B cell (primary cell): ENCODE results near the gene CHIC2. TPM values are rescaled to one million over a fixed set of nuclear protein-coding genes. Genes with fewer than 3 reads are reported as not detected.

Experiments
- ATAC-seq: fragments of 200-7000 bp; cut with Tn5 transposase; one replicate; pipeline ENCODE4 v1.10.0; 2021; ENCODE audit warnings: low read depth, mild to moderate bottlenecking, moderate number of reproducible peaks, moderate library complexity
- CTCF ChIA-PET: fragments of 350-600 bp; sonication (Branson Sonifier 250); formaldehyde crosslinking; loops from one replicate; lab custom pipeline; 2021; ENCODE audit warnings: antibody characterized with exemption, inconsistent platforms; lab: Charles Lee
- POLR2A ChIA-PET: fragments of 350-600 bp; sonication (Branson Sonifier 250); formaldehyde crosslinking; loops from one replicate; lab custom pipeline; 2021; ENCODE audit warnings: antibody characterized with exemption; lab: Charles Lee
- DNase-seq: peaks from one replicate; pipeline ENCODE4 v3.0.0; 2013
- H2AFZ ChIP-seq: 2 replicates; pipeline ENCODE4 v1.6.1; 2012; ENCODE audit warnings: mild to moderate bottlenecking, low read depth, low read length; ENCODE audit not compliant: insufficient read depth, poor library complexity, severe bottlenecking
- H3K27ac ChIP-seq, 2 donors: 1 replicate in 1 of 2; 2 replicates in 1 of 2; pipeline ENCODE4 v1.5.1; 2012 to 2013; ENCODE audit warnings: low read length in 2 of 2, mild to moderate bottlenecking in 2 of 2, moderate library complexity in 1 of 2
- H3K27me3 ChIP-seq, 4 experiments: fragments of 200-600 bp in 1 of 4; sonication (generic) in 1 of 4; replicated peaks in 1 of 4; 1 replicate in 2 of 4; 2 replicates in 2 of 4; pipeline versions ENCODE4 v1.6.1 to v1.7.0; 2013 to 2016; ENCODE audit warnings: low read length in 3 of 4, mild to moderate bottlenecking in 2 of 4, mixed read lengths in 1 of 4, moderate library complexity in 1 of 4; ENCODE audit not compliant: insufficient read depth in 4 of 4, control insufficient read depth in 3 of 4; ENCODE audit errors: control extremely low read depth in 1 of 4
- H3K36me3 ChIP-seq, 2 experiments: replicated peaks in 1 of 2; 1 replicate in 1 of 2; 2 replicates in 1 of 2; pipeline versions ENCODE4 v1.6.1 to v1.7.1; 2013; ENCODE audit warnings: low read length in 1 of 2; ENCODE audit not compliant: insufficient read depth in 2 of 2, control insufficient read depth in 1 of 2; ENCODE audit errors: control extremely low read depth in 1 of 2, extremely low read depth in 1 of 2
- H3K4me1 ChIP-seq, 2 donors: fragments of 200-600 bp in 1 of 2; sonication (generic) in 1 of 2; 1 replicate in 1 of 2; 2 replicates in 1 of 2; pipeline versions ENCODE4 v1.5.1 to v1.6.1; 2013 to 2017; ENCODE audit warnings: low read length in 2 of 2; ENCODE audit not compliant: control insufficient read depth in 2 of 2, insufficient read depth in 2 of 2
- H3K4me2 ChIP-seq: replicated peaks from 2 replicates; pipeline ENCODE3; 2012; ENCODE audit warnings: mild to moderate bottlenecking, low read depth, low read length; ENCODE audit not compliant: poor library complexity, severe bottlenecking
- H3K4me3 ChIP-seq, 5 experiments: fragments of 200-600 bp in 1 of 5; sonication (generic) in 1 of 5; 1 replicate in 3 of 5; 2 replicates in 2 of 5; pipeline versions ENCODE4 v1.5.1 to v1.7.0; 2011 to 2016; ENCODE audit warnings: low read length in 4 of 5, mild to moderate bottlenecking in 4 of 5, low read depth in 2 of 5, control low read depth in 1 of 5, moderate library complexity in 1 of 5; ENCODE audit not compliant: insufficient read depth in 1 of 5; ENCODE audit errors: control extremely low read depth in 1 of 5, extremely low read depth in 1 of 5
- H3K79me2 ChIP-seq: fragments of 200-600 bp; sonication (generic); one replicate; pipeline ENCODE4 v1.6.0; 2016; ENCODE audit warnings: low read length; ENCODE audit not compliant: control insufficient read depth, insufficient read depth
- H3K9ac ChIP-seq: fragments of 200-600 bp; sonication (generic); 2 replicates; pipeline ENCODE4 v1.6.1; 2017; ENCODE audit warnings: mild to moderate bottlenecking, low read length, moderate library complexity
- H3K9me3 ChIP-seq, 3 donors: one replicate each; pipeline versions ENCODE4 v1.6.1 to v1.7.1; 2013; ENCODE audit warnings: low read length in 2 of 3; ENCODE audit not compliant: control insufficient read depth in 2 of 3, insufficient read depth in 1 of 3; ENCODE audit errors: control extremely low read depth in 1 of 3
- H4K20me1 ChIP-seq: 2 replicates; pipeline ENCODE4 v1.6.0; 2012; ENCODE audit warnings: mild to moderate bottlenecking, low read length; ENCODE audit not compliant: insufficient read depth, control insufficient read depth, poor library complexity, severe bottlenecking
- H3K27ac Mint-ChIP-seq: one replicate; pipeline ENCODE4 v1.8.0; 2021; ENCODE audit warnings: mixed read lengths
- H3K27me3 Mint-ChIP-seq: one replicate; pipeline ENCODE4 v1.8.0; 2021; ENCODE audit warnings: mixed read lengths
- H3K4me1 Mint-ChIP-seq: one replicate; pipeline ENCODE4 v1.8.0; 2021; ENCODE audit warnings: mixed read lengths
- H3K4me3 Mint-ChIP-seq: one replicate; pipeline ENCODE4 v1.8.0; 2021; ENCODE audit warnings: mixed read lengths
- H3K9me3 Mint-ChIP-seq: one replicate; pipeline ENCODE4 v1.8.0; 2022; ENCODE audit warnings: mixed read lengths; ENCODE audit not compliant: insufficient read depth
- CTCF ChIP-seq: fragments of 200-600 bp; IDR thresholded peaks from one replicate; pipeline ENCODE4 v1.8.0; 2022; ENCODE audit warnings: antibody characterized with exemption, mild to moderate bottlenecking
- EZH2 ChIP-seq: IDR thresholded peaks from 2 replicates; pipeline ENCODE4 v1.6.1; 2012; ENCODE audit warnings: borderline replicate concordance, low read depth, mild to moderate bottlenecking, moderate library complexity, low read length; ENCODE audit not compliant: insufficient read depth, poor library complexity, severe bottlenecking
- WGBS: methylation state at CpG from one replicate; pipeline ENCODE4 v1.1.5; 2013; ENCODE audit warnings: missing lambda C conversion rate; ENCODE audit not compliant: insufficient coverage; 5-methylcytosine and 5-hydroxymethylcytosine counted together
- intact Hi-C: fragments of 100-400 bp; cut with micrococcal nuclease; formaldehyde crosslinking; loops from one replicate; pipeline ENCODE4 v1.10.0; 2022
- polyA plus RNA-seq: library from polyadenylated mRNA; depleted of rRNA; stranded (reverse); fragments of >200 nt; gene quantifications from 2 replicates; pipeline ENCODE4 v1.2.3, GENCODE V29; 2012
- total RNA-seq, 2 donors: library from RNA; stranded (reverse); fragments of 120-200 nt in 1 of 2; gene quantifications; 1 replicate in 1 of 2; 2 replicates in 1 of 2; pipeline versions ENCODE4 v1.2.3 to v1.2.4, GENCODE V29; 2013 to 2022

The CHIC2 gene
- total and polyA plus RNA-seq, 2 donors (not counting 1 experiment from before 2014, with no cell fraction given), result 20.2 to 37.7 TPM

GRCh38 chr4:54006755-54007154, 57.6 kb downstream of the CHIC2 start:
- no peaks in the 10 kb centered on the region for H3K9me3 Mint-ChIP-seq

GRCh38 chr4:54005475-54005874, 58.9 kb downstream of the CHIC2 start:
- Histone ChIP-seq H3K79me2 (no peaks in the 10 kb centered on the region), H4K20me1 (no peaks in the 10 kb centered on the region), H3K27ac (no peak overlapping the region), H3K27me3 (no peaks in the 10 kb centered on the region), H3K9ac (no peak overlapping the region), H3K4me3 (no peak overlapping the region), H2AFZ (no peak overlapping the region), H3K9me3 (no peaks in the 10 kb centered on the region), H3K36me3 (peaks cover 0 to 8% of the 10 kb centered on the region in 2 experiments), H3K4me2 (no peak overlapping the region), H3K4me1 (no peaks in the 10 kb centered on the region)
- no CpG with 5 or more reads among the region's 2 CpGs for WGBS
- H3K4me3 Mint-ChIP-seq, result no peak overlapping the region
- DNase-seq (no peak), ATAC-seq (no peak)
- no peaks in the 10 kb centered on the region for H3K9me3 Mint-ChIP-seq
- peaks cover 2% of the 10 kb centered on the region for H3K4me1 Mint-ChIP-seq
- ChIA-PET POLR2A (no interaction called here), CTCF (no interaction called here)
- intact Hi-C loops, result no loop called here
- H3K27me3 Mint-ChIP-seq, result no peaks in the 10 kb centered on the region
- no peak overlapping the region for H3K27ac Mint-ChIP-seq
- no peak for TF ChIP-seq EZH2
- no peak for TF ChIP-seq CTCF

More at GRCh38 chr4:54006755-54007154, 57.6 kb downstream of the CHIC2 start:
- H3K9ac ChIP-seq, result no peak overlapping the region
- WGBS, result no CpG with 5 or more reads among the region's 2 CpGs
- no peaks in the 10 kb centered on the region for H3K9me3 ChIP-seq
- H3K36me3 ChIP-seq, result peaks cover 0 to 9% of the 10 kb centered on the region in 2 experiments
- no peaks in the 10 kb centered on the region for H3K4me1 ChIP-seq
- H3K4me3 ChIP-seq, result no peak overlapping the region
- Mint-ChIP-seq H3K27me3 (no peaks in the 10 kb centered on the region), H3K4me3 (no peak overlapping the region), H3K27ac (no peak overlapping the region), H3K4me1 (peaks cover 2% of the 10 kb centered on the region)
- H4K20me1 ChIP-seq, result no peaks in the 10 kb centered on the region
- no peaks in the 10 kb centered on the region for H3K79me2 ChIP-seq
- H3K4me2 ChIP-seq, result no peak overlapping the region
- intact Hi-C loops, result no loop called here
- ChIA-PET CTCF (no interaction called here), POLR2A (no interaction called here)
- H3K27ac ChIP-seq, result no peak overlapping the region
- no peak for DNase-seq
- H2AFZ ChIP-seq, result no peak overlapping the region
- ATAC-seq, result no peak
- H3K27me3 ChIP-seq, result no peaks in the 10 kb centered on the region
- TF ChIP-seq CTCF (no peak), EZH2 (no peak)
